H7 (cell line): ENCODE data around the gene OR2S2. TPM values are rescaled to one million over a fixed set of nuclear protein-coding genes. Genes with fewer than 3 reads are reported as not detected.

Experiments used
- DNase-seq: peaks from one replicate; pipeline ENCODE4 v3.0.0; 2012
- H3K27me3 ChIP-seq: 2 replicates; pipeline ENCODE4 v1.6.0; 2011; ENCODE audit warnings: mild to moderate bottlenecking, low read length; ENCODE audit not compliant: control insufficient read depth, insufficient read depth
- H3K36me3 ChIP-seq: replicated peaks from 2 replicates; pipeline ENCODE4 v1.5.1; 2011; ENCODE audit warnings: low read length; ENCODE audit not compliant: control insufficient read depth, insufficient read depth
- H3K4me3 ChIP-seq: 2 replicates; pipeline ENCODE4 v1.5.1; 2011; ENCODE audit warnings: low read depth, mild to moderate bottlenecking, control low read depth, low read length, moderate library complexity; ENCODE audit not compliant: insufficient read depth
- total RNA-seq: library from RNA; depleted of rRNA; stranded (reverse); fragments of >200 nt; shearing (Covaris generic); gene quantifications from 2 replicates; pipeline ENCODE4 v1.2.3, GENCODE V29; 2014

The OR2S2 gene
- total RNA-seq, 1 experiment from 2014 or later: not detected

GRCh38 chr9:35980289-35981011 lies 22.5 kb upstream of the OR2S2 start:
- Histone ChIP-seq H3K4me3 (no peak overlapping the region), H3K27me3 (no peaks in the 10 kb centered on the region), H3K36me3 (no peaks in the 10 kb centered on the region)
- DNase-seq: no peak

- no peaks in the 10 kb centered on the region for H3K27me3 ChIP-seq
- DNase-seq: no peak
- H3K36me3 ChIP-seq: no peaks in the 10 kb centered on the region
- H3K4me3 ChIP-seq: no peak overlapping the region
These were observed 20.8 kb upstream of the OR2S2 start for GRCh38 chr9:35978792-35979191.

- H3K4me3 ChIP-seq: no peak overlapping the region
- H3K36me3 ChIP-seq: no peaks in the 10 kb centered on the region
- H3K27me3 ChIP-seq: peaks cover under 1% of the 10 kb centered on the region; the same call in 1 of the 2 replicates
- DNase-seq: no peak
These were observed 18.8 kb upstream of the OR2S2 start for GRCh38 chr9:35976726-35977125.

GRCh38 chr9:35974800-35975199 lies 16.8 kb upstream of the OR2S2 start:
- Histone ChIP-seq H3K27me3 (peaks cover 1% of the 10 kb centered on the region; the same call in 1 of the 2 replicates), H3K4me3 (no peak overlapping the region), H3K36me3 (no peaks in the 10 kb centered on the region)
- DNase-seq: no peak

GRCh38 chr9:35972093-35972492 lies 14.1 kb upstream of the OR2S2 start:
- Histone ChIP-seq H3K27me3 (peaks cover 1% of the 10 kb centered on the region; the same call in 1 of the 2 replicates), H3K36me3 (no peaks in the 10 kb centered on the region), H3K4me3 (peak overlapping the region; percentile 17)
- peak; percentile 73 for DNase-seq

GRCh38 chr9:35967042-35967441 lies 9.1 kb upstream of the OR2S2 start:
- Histone ChIP-seq H3K27me3 (peaks cover 1% of the 10 kb centered on the region; the same call in 1 of the 2 replicates), H3K4me3 (no peak overlapping the region), H3K36me3 (no peaks in the 10 kb centered on the region)
- DNase-seq: no peak

- H3K36me3 ChIP-seq: no peaks in the 10 kb centered on the region
- H3K4me3 ChIP-seq: no peak overlapping the region
- H3K27me3 ChIP-seq: no peaks in the 10 kb centered on the region; the same call in 1 of the 2 replicates
- DNase-seq: no peak
These were observed 8.5 kb upstream of the OR2S2 start for GRCh38 chr9:35966433-35966832.

- no peak for DNase-seq
- H3K36me3 ChIP-seq: no peaks in the 10 kb centered on the region
- no peaks in the 10 kb centered on the region; the same call in 1 of the 2 replicates for H3K27me3 ChIP-seq
- no peak overlapping the region for H3K4me3 ChIP-seq
These were observed 7.1 kb upstream of the OR2S2 start for GRCh38 chr9:35965011-35965410.

GRCh38 chr9:35962126-35962906 lies 4.4 kb upstream of the OR2S2 start:
- H3K4me3 ChIP-seq: no peak overlapping the region
- H3K27me3 ChIP-seq: peaks cover 2% of the 10 kb centered on the region; the same call in 1 of the 2 replicates
- H3K36me3 ChIP-seq: no peaks in the 10 kb centered on the region
- peak; percentile 76 for DNase-seq

- no peaks in the 10 kb centered on the region for H3K36me3 ChIP-seq
- H3K4me3 ChIP-seq: no peak overlapping the region
- H3K27me3 ChIP-seq: peaks cover 2% of the 10 kb centered on the region; the same call in 1 of the 2 replicates
- no peak for DNase-seq
These were observed 2.2 kb upstream of the OR2S2 start for GRCh38 chr9:35960039-35960655.

GRCh38 chr9:35956651-35957050 lies 1.3 kb downstream of the OR2S2 start:
- no peak for DNase-seq
- H3K27me3 ChIP-seq: peaks cover 2% of the 10 kb centered on the region; the same call in 1 of the 2 replicates
- no peaks in the 10 kb centered on the region for H3K36me3 ChIP-seq
- no peak overlapping the region for H3K4me3 ChIP-seq

GRCh38 chr9:35954942-35955546 lies 2.9 kb downstream of the OR2S2 start:
- Histone ChIP-seq H3K27me3 (peaks cover 2% of the 10 kb centered on the region; the same call in 1 of the 2 replicates), H3K4me3 (no peak overlapping the region), H3K36me3 (no peaks in the 10 kb centered on the region)
- peak; percentile 59 for DNase-seq

GRCh38 chr9:35952526-35953191 lies 5.3 kb downstream of the OR2S2 start:
- no peaks in the 10 kb centered on the region for H3K36me3 ChIP-seq
- H3K4me3 ChIP-seq: no peak overlapping the region
- no peak for DNase-seq
- peaks cover 2% of the 10 kb centered on the region; the same call in 1 of the 2 replicates for H3K27me3 ChIP-seq

GRCh38 chr9:35951736-35952135 lies 6.2 kb downstream of the OR2S2 start:
- H3K27me3 ChIP-seq: no peaks in the 10 kb centered on the region

More at GRCh38 chr9:35951736-35952135, 6.2 kb downstream of the OR2S2 start:
- DNase-seq: no peak
- Histone ChIP-seq H3K36me3 (no peaks in the 10 kb centered on the region), H3K4me3 (no peak overlapping the region)
